SK-N-SH treated with all-trans-retinoic acid at 6 μM for 48 hours (cell line): ENCODE measurements around the gene GPANK1.

Source experiments
- CSDC2 ChIP-seq: fragments of 250-450 bp; sonication (Bioruptor Pico); IDR thresholded peaks from 2 replicates; pipeline ENCODE4 v1.5.0; 2020; ENCODE audit warnings: mild to moderate bottlenecking, moderate library complexity
- GLIS3 ChIP-seq: fragments of 250-450 bp; sonication (Bioruptor Pico); IDR thresholded peaks from 2 replicates; pipeline ENCODE4 v1.5.0; 2020; ENCODE audit warnings: mild to moderate bottlenecking, moderate library complexity
- ISL1 ChIP-seq: fragments of 250-450 bp; sonication (Bioruptor Pico); IDR thresholded peaks from 2 replicates; pipeline ENCODE4 v2.1.2; 2022; ENCODE audit warnings: mild to moderate bottlenecking, moderate library complexity
- PPARA ChIP-seq: fragments of 250-450 bp; sonication (Bioruptor Pico); IDR thresholded peaks from 2 replicates; pipeline ENCODE4 v1.5.0; 2020; ENCODE audit warnings: mild to moderate bottlenecking, borderline replicate concordance
- RARB ChIP-seq: fragments of 250-450 bp; sonication (Bioruptor Pico); IDR thresholded peaks from 2 replicates; pipeline ENCODE4 v1.8.0; 2021; ENCODE audit warnings: mild to moderate bottlenecking, moderate library complexity
- SNAI2 ChIP-seq: fragments of 250-450 bp; sonication (Bioruptor Pico); IDR thresholded peaks from 2 replicates; pipeline ENCODE4 v1.5.0; 2020; ENCODE audit warnings: mild to moderate bottlenecking, moderate library complexity
- TCF4 ChIP-seq: fragments of 250-450 bp; sonication (Bioruptor Pico); IDR thresholded peaks from 2 replicates; pipeline ENCODE4 v1.8.0; 2021; ENCODE audit warnings: mild to moderate bottlenecking, moderate library complexity, borderline replicate concordance
- ZFP30 ChIP-seq: fragments of 450-650 bp; formaldehyde crosslinking; IDR thresholded peaks from 2 replicates; pipeline ENCODE4 v1.5.0; 2022; ENCODE audit warnings: mild to moderate bottlenecking, moderate library complexity
- ZNF565 ChIP-seq: fragments of 450-650 bp; formaldehyde crosslinking; conservative IDR thresholded peaks from 2 replicates; pipeline ENCODE4 v1.5.0; 2020; ENCODE audit warnings: low read depth, mild to moderate bottlenecking, moderate library complexity
- TF ChIP-seq, protein P1 (sequence below): fragments of 250-450 bp; sonication (Bioruptor Pico); IDR thresholded peaks from 2 replicates; pipeline ENCODE4 v1.8.0; 2020; ENCODE audit warnings: mild to moderate bottlenecking, moderate library complexity, borderline replicate concordance
- TF ChIP-seq, protein P2 (sequence below): fragments of 250-450 bp; sonication (Bioruptor Pico); IDR thresholded peaks from 2 replicates; pipeline ENCODE4 v1.5.1; 2020; ENCODE audit warnings: low read depth, mild to moderate bottlenecking, moderate library complexity
- TF ChIP-seq, protein P3 (sequence below): fragments of 250-450 bp; sonication (Bioruptor Pico); IDR thresholded peaks from 2 replicates; pipeline ENCODE4 v1.5.0; 2020; ENCODE audit warnings: mild to moderate bottlenecking, moderate library complexity
- TF ChIP-seq, protein P4 (sequence below): fragments of 250-450 bp; sonication (Bioruptor Pico); IDR thresholded peaks from 2 replicates; pipeline ENCODE4 v1.5.1; 2021; ENCODE audit warnings: mild to moderate bottlenecking, moderate library complexity

DNA sequence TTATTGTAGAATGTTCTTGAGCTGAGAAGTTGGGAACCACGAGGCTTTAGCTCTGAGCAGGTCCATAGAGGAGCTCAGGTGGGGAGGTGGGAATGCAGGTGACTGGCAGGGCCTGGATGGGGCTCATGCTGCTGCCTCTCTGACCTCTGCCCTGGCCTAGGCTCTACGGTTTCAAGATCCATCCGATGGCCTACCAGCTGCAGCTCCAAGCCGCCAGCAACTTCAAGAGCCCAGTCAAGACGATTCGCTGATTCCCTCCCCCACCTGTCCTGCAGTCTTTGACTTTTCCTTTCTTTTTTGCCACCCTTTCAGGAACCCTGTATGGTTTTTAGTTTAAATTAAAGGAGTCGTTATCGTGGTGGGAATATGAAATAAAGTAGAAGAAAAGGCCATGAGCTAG, 4.9 kb upstream of the GPANK1 start, which contains the start of gene LY6G5B:
- TF ChIP-seq SNAI2 (CRISPR knock-in tag): no peak
- TF ChIP-seq, protein P1, sequence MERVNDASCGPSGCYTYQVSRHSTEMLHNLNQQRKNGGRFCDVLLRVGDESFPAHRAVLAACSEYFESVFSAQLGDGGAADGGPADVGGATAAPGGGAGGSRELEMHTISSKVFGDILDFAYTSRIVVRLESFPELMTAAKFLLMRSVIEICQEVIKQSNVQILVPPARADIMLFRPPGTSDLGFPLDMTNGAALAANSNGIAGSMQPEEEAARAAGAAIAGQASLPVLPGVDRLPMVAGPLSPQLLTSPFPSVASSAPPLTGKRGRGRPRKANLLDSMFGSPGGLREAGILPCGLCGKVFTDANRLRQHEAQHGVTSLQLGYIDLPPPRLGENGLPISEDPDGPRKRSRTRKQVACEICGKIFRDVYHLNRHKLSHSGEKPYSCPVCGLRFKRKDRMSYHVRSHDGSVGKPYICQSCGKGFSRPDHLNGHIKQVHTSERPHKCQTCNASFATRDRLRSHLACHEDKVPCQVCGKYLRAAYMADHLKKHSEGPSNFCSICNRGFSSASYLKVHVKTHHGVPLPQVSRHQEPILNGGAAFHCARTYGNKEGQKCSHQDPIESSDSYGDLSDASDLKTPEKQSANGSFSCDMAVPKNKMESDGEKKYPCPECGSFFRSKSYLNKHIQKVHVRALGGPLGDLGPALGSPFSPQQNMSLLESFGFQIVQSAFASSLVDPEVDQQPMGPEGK (CRISPR knock-in tag): no peak
- TF ChIP-seq ISL1 (CRISPR knock-in tag): no peak
- TF ChIP-seq ZFP30 (CRISPR knock-in tag): no peak
- TF ChIP-seq RARB (CRISPR knock-in tag): no peak
- TF ChIP-seq PPARA (CRISPR knock-in tag): no peak
- TF ChIP-seq, protein P2, sequence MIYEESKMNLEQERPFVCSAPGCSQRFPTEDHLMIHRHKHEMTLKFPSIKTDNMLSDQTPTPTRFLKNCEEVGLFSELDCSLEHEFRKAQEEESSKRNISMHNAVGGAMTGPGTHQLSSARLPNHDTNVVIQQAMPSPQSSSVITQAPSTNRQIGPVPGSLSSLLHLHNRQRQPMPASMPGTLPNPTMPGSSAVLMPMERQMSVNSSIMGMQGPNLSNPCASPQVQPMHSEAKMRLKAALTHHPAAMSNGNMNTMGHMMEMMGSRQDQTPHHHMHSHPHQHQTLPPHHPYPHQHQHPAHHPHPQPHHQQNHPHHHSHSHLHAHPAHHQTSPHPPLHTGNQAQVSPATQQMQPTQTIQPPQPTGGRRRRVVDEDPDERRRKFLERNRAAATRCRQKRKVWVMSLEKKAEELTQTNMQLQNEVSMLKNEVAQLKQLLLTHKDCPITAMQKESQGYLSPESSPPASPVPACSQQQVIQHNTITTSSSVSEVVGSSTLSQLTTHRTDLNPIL: no peak
- TF ChIP-seq, protein P3, sequence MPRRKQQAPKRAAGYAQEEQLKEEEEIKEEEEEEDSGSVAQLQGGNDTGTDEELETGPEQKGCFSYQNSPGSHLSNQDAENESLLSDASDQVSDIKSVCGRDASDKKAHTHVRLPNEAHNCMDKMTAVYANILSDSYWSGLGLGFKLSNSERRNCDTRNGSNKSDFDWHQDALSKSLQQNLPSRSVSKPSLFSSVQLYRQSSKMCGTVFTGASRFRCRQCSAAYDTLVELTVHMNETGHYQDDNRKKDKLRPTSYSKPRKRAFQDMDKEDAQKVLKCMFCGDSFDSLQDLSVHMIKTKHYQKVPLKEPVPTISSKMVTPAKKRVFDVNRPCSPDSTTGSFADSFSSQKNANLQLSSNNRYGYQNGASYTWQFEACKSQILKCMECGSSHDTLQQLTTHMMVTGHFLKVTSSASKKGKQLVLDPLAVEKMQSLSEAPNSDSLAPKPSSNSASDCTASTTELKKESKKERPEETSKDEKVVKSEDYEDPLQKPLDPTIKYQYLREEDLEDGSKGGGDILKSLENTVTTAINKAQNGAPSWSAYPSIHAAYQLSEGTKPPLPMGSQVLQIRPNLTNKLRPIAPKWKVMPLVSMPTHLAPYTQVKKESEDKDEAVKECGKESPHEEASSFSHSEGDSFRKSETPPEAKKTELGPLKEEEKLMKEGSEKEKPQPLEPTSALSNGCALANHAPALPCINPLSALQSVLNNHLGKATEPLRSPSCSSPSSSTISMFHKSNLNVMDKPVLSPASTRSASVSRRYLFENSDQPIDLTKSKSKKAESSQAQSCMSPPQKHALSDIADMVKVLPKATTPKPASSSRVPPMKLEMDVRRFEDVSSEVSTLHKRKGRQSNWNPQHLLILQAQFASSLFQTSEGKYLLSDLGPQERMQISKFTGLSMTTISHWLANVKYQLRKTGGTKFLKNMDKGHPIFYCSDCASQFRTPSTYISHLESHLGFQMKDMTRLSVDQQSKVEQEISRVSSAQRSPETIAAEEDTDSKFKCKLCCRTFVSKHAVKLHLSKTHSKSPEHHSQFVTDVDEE (CRISPR knock-in tag): no peak
- TF ChIP-seq CSDC2: no peak
- no peak for TF ChIP-seq ZNF565 (CRISPR knock-in tag)
- TF ChIP-seq GLIS3: no peak
- TF ChIP-seq, protein P4, sequence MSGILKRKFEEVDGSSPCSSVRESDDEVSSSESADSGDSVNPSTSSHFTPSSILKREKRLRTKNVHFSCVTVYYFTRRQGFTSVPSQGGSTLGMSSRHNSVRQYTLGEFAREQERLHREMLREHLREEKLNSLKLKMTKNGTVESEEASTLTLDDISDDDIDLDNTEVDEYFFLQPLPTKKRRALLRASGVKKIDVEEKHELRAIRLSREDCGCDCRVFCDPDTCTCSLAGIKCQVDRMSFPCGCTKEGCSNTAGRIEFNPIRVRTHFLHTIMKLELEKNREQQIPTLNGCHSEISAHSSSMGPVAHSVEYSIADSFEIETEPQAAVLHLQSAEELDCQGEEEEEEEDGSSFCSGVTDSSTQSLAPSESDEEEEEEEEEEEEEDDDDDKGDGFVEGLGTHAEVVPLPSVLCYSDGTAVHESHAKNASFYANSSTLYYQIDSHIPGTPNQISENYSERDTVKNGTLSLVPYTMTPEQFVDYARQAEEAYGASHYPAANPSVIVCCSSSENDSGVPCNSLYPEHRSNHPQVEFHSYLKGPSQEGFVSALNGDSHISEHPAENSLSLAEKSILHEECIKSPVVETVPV (CRISPR knock-in tag): no peak
- no peak for TF ChIP-seq TCF4 (CRISPR knock-in tag)
